PC-9 (cell line): Measurements from ENCODE around the gene TMEM164. TPM values are rescaled to one million over a fixed set of nuclear protein-coding genes. Genes with fewer than 3 reads are reported as not detected.

Source experiments
- BruUV-seq: library from RNA; stranded (reverse); fragments of 400-500 nt; replicated peaks from 2 replicates; lab custom pipeline; 2021; lab: Mats Ljungman, UMichigan
- CTCF ChIA-PET: fragments of 300-600 bp; sonication (Branson Sonifier 250); formaldehyde crosslinking; loops from one replicate; lab custom pipeline; 2022; ENCODE audit warnings: antibody characterized with exemption; lab: Charles Lee
- POLR2A ChIA-PET: fragments of 300-600 bp; sonication (Branson Sonifier 250); formaldehyde crosslinking; loops from one replicate; lab custom pipeline; 2022; ENCODE audit warnings: antibody characterized with exemption; ENCODE audit not compliant: unreplicated experiment; lab: Charles Lee
- DNase-seq, 2 experiments: peaks; one replicate each; pipeline versions ENCODE4 v3.0.0 to v3.0.0-alpha.2; 2015 to 2022; ENCODE audit warnings: mixed read lengths in 1 of 2
- H2AFZ ChIP-seq: fragments of 200-600 bp; sonication (generic); 2 replicates; pipeline ENCODE4 v1.8.1; 2017; ENCODE audit warnings: antibody characterized with exemption
- H3F3A ChIP-seq: fragments of 200-600 bp; sonication (generic); 2 replicates; pipeline ENCODE4 v1.8.1; 2017; ENCODE audit warnings: antibody characterized with exemption, mild to moderate bottlenecking, low read depth; ENCODE audit not compliant: insufficient read depth
- H3K27ac ChIP-seq: fragments of 200-600 bp; sonication (generic); 2 replicates; pipeline ENCODE4 v1.6.1; 2016; ENCODE audit warnings: mixed run types
- H3K27me3 ChIP-seq: fragments of 200-600 bp; sonication (generic); 2 replicates; pipeline ENCODE4 v1.6.1; 2016; ENCODE audit warnings: low read depth, mixed run types; ENCODE audit not compliant: insufficient read depth
- H3K36me3 ChIP-seq: fragments of 200-600 bp; sonication (generic); 2 replicates; pipeline ENCODE4 v1.6.1; 2016; ENCODE audit warnings: low read depth, mixed run types
- H3K4me1 ChIP-seq: fragments of 200-600 bp; sonication (generic); replicated peaks from 2 replicates; pipeline ENCODE4 v1.6.1; 2016; ENCODE audit warnings: mixed run types; ENCODE audit not compliant: insufficient read depth
- H3K4me2 ChIP-seq: fragments of 200-600 bp; sonication (generic); 2 replicates; pipeline ENCODE4 v1.6.1; 2017; ENCODE audit warnings: mixed run types
- H3K4me3 ChIP-seq: fragments of 200-600 bp; sonication (generic); 2 replicates; pipeline ENCODE4 v1.6.1; 2016; ENCODE audit warnings: mixed run types
- H3K79me2 ChIP-seq: fragments of 200-600 bp; sonication (generic); 2 replicates; pipeline ENCODE4 v1.6.1; 2017; ENCODE audit warnings: low read depth, mixed run types
- H3K9me2 ChIP-seq: fragments of 200-600 bp; sonication (generic); 2 replicates; pipeline ENCODE4 v1.8.1; 2017; ENCODE audit warnings: mild to moderate bottlenecking; ENCODE audit not compliant: insufficient read depth
- H3K9me3 ChIP-seq: fragments of 200-600 bp; sonication (generic); 2 replicates; pipeline ENCODE4 v1.8.1; 2016; ENCODE audit warnings: low read depth; ENCODE audit not compliant: insufficient read depth
- H4K20me1 ChIP-seq: fragments of 200-600 bp; sonication (generic); 2 replicates; pipeline ENCODE4 v1.8.1; 2017; ENCODE audit not compliant: insufficient read depth
- CTCF ChIP-seq: fragments of 200-600 bp; sonication (generic); conservative IDR thresholded peaks from 2 replicates; pipeline ENCODE4 v1.6.1; 2017; ENCODE audit warnings: mixed run types, antibody characterized with exemption, mild to moderate bottlenecking, moderate library complexity
- EZH2 ChIP-seq: fragments of 200-600 bp; sonication (generic); IDR thresholded peaks from 2 replicates; pipeline ENCODE4 v1.8.0; 2017; ENCODE audit warnings: antibody characterized with exemption, low read depth
- intact Hi-C: fragments of 100-400 bp; cut with micrococcal nuclease; formaldehyde crosslinking; loops from one replicate; pipeline ENCODE4 v1.10.0; 2022; ENCODE audit not compliant: unreplicated experiment
- total RNA-seq: library from RNA; stranded (reverse); gene quantifications from 2 replicates; pipeline ENCODE4 v1.2.3, GENCODE V29; 2021

TMEM164 gene
- total RNA-seq, 1 experiment from 2014 or later: 44.5 TPM

- no peak for DNase-seq
- H3K9me3 ChIP-seq: no peaks in the 10 kb centered on the region
- no peak overlapping the region for H3K27ac ChIP-seq
- CTCF ChIA-PET: no interaction called here
- POLR2A ChIA-PET: interaction anchor here (0.6 kb wide), 1 partner anchor 13 kb away, joined by 4 read pairs; no protein-coding TSS in a partner anchor
- H3K4me2 ChIP-seq: no peak overlapping the region
- H3K79me2 ChIP-seq: peaks cover 14% of the 10 kb centered on the region; the same call in 1 of the 2 replicates
- H2AFZ ChIP-seq: no peak overlapping the region
- no peaks in the 10 kb centered on the region for H3K9me2 ChIP-seq
- no peak overlapping the region for H3K4me3 ChIP-seq
- H3F3A ChIP-seq: no peaks in the 10 kb centered on the region
- no peaks in the 10 kb centered on the region for H3K27me3 ChIP-seq
- no TSS peak for BruUV-seq
- H4K20me1 ChIP-seq: no peaks in the 10 kb centered on the region
- no peaks in the 10 kb centered on the region for H3K4me1 ChIP-seq
- TF ChIP-seq CTCF (no peak), EZH2 (no peak)
- intact Hi-C loops: no loop called here
- no peaks in the 10 kb centered on the region; the same call in 1 of the 2 replicates for H3K36me3 ChIP-seq
Measured at GRCh38 chrX:110062919-110063318, 60.0 kb downstream of the TMEM164 start.

- Histone ChIP-seq H3K79me2 (no peaks in the 10 kb centered on the region), H2AFZ (no peak overlapping the region), H3K4me1 (no peaks in the 10 kb centered on the region), H3K4me2 (no peak overlapping the region), H3K9me2 (no peaks in the 10 kb centered on the region), H4K20me1 (no peaks in the 10 kb centered on the region), H3K36me3 (no peaks in the 10 kb centered on the region; the same call in 1 of the 2 replicates), H3K9me3 (no peaks in the 10 kb centered on the region), H3F3A (no peaks in the 10 kb centered on the region), H3K4me3 (no peak overlapping the region), H3K27me3 (no peaks in the 10 kb centered on the region), H3K27ac (no peak overlapping the region)
- TF ChIP-seq CTCF (no peak), EZH2 (no peak)
- no peak for DNase-seq
- CTCF ChIA-PET: no interaction called here
- POLR2A ChIA-PET: interaction anchor here (0.6 kb wide), 1 partner anchor 54 kb away, joined by 3 read pairs; no protein-coding TSS in a partner anchor
- BruUV-seq: no TSS peak
- intact Hi-C loops: no loop called here
Measured at GRCh38 chrX:110066488-110067225, 63.7 kb downstream of the TMEM164 start.

GRCh38 chrX:110070970-110071369 lies 68.1 kb downstream of the TMEM164 start:
- TF ChIP-seq EZH2 (no peak), CTCF (no peak)
- H3F3A ChIP-seq: no peaks in the 10 kb centered on the region
- no peak for DNase-seq
- 0 out of 2 replicates have a peak, but pooled peaks cover 5% of the 10 kb centered on the region for H3K79me2 ChIP-seq
- H3K4me1 ChIP-seq: no peaks in the 10 kb centered on the region
- BruUV-seq: no TSS peak
- H3K27ac ChIP-seq: no peak overlapping the region
- no peaks in the 10 kb centered on the region; the same call in 1 of the 2 replicates for H3K36me3 ChIP-seq
- intact Hi-C loops: no loop called here
- no peak overlapping the region for H3K4me3 ChIP-seq
- H3K9me2 ChIP-seq: no peaks in the 10 kb centered on the region
- no peaks in the 10 kb centered on the region for H3K27me3 ChIP-seq
- no peaks in the 10 kb centered on the region for H4K20me1 ChIP-seq
- H3K9me3 ChIP-seq: peaks cover 8% of the 10 kb centered on the region; the same call in 1 of the 2 replicates
- CTCF ChIA-PET: no interaction called here
- H3K4me2 ChIP-seq: no peak overlapping the region
- POLR2A ChIA-PET: no interaction called here
- no peak overlapping the region for H2AFZ ChIP-seq
